ENCODE results near the gene ZNF407. TPM values are rescaled to one million over a fixed set of nuclear protein-coding genes. Genes with fewer than 3 reads are reported as not detected.

The ZNF407 gene
- total and polyA plus RNA-seq, 2 donors from 2014 or later, result 2.5 to 17.8 TPM

DNA sequence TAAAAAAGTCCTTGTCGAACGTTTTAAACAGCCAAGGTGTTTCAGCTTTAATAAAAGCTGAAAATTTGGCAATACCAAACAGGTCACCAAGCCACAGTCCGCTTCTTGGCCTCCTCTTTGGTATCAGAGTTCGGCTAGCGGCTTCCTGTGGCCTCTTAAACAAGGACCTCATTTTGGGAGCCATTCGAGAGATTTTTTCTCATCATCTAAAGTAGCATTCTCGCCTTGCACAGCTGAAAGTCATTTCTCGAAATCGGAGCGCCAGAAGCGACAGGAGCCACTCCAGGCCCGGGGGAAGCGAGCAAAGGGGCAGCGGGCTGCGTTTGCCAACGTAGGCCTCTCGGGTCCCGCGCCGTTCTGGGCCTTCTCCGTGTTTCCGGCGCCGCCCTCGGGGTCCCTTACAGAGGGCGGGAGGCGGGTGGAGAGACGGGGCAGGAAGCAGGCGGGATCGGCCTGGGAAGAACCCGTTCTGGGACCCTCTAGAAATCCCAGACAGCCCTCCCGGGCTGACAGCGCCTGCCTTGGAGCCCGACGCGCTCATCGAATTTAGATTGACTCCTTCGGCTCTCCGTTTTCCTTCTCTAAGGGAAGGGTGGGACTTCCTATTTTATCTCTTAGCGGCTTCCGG is 522 bp upstream of the ZNF407 start:
- TF ChIP-seq, protein P1, sequence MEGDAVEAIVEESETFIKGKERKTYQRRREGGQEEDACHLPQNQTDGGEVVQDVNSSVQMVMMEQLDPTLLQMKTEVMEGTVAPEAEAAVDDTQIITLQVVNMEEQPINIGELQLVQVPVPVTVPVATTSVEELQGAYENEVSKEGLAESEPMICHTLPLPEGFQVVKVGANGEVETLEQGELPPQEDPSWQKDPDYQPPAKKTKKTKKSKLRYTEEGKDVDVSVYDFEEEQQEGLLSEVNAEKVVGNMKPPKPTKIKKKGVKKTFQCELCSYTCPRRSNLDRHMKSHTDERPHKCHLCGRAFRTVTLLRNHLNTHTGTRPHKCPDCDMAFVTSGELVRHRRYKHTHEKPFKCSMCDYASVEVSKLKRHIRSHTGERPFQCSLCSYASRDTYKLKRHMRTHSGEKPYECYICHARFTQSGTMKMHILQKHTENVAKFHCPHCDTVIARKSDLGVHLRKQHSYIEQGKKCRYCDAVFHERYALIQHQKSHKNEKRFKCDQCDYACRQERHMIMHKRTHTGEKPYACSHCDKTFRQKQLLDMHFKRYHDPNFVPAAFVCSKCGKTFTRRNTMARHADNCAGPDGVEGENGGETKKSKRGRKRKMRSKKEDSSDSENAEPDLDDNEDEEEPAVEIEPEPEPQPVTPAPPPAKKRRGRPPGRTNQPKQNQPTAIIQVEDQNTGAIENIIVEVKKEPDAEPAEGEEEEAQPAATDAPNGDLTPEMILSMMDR (IDR thresholded peaks at IDR 0.05; ENCODE audit: borderline replicate concordance, extremely low read depth, insufficient read depth), result no peak
- peak in 4 of 5 donors; percentile 77 to 88 (median 84) for DNase-seq
- Histone ChIP-seq H3K9ac (ENCODE audit: low read length in 3 of 3) (peak overlapping the region; percentile 88 to 98 (median 93)), H3K9me3 (ENCODE audit: control insufficient read depth in 2 of 3, insufficient read depth in 1 of 3, low read length in 3 of 3) (no peaks in the 10 kb centered on the region), H3K27me3 (ENCODE audit: control insufficient read depth, insufficient read depth, low read length) (no peaks in the 10 kb centered on the region), H3K4me1 (ENCODE audit: control insufficient read depth in 2 of 3, insufficient read depth in 2 of 3, low read depth in 1 of 3, low read length in 3 of 3) (peaks cover 3 to 9% (median 9%) of the 10 kb centered on the region in 3 donors), H3K4me3 (ENCODE audit: low read length in 3 of 3) (peak overlapping the region; percentile 83 to 95 (median 95)), H3K27ac (ENCODE audit: low read depth in 2 of 2, low read length in 2 of 2) (peak overlapping the region; percentile 95 to 99), H3K36me3 (ENCODE audit: control insufficient read depth in 2 of 3, insufficient read depth in 3 of 3, low read length in 3 of 3) (no peaks in the 10 kb centered on the region)
- intact Hi-C loops (cut with DNase I), result no loop called here
- FAIRE-seq, result no peak

DNA sequence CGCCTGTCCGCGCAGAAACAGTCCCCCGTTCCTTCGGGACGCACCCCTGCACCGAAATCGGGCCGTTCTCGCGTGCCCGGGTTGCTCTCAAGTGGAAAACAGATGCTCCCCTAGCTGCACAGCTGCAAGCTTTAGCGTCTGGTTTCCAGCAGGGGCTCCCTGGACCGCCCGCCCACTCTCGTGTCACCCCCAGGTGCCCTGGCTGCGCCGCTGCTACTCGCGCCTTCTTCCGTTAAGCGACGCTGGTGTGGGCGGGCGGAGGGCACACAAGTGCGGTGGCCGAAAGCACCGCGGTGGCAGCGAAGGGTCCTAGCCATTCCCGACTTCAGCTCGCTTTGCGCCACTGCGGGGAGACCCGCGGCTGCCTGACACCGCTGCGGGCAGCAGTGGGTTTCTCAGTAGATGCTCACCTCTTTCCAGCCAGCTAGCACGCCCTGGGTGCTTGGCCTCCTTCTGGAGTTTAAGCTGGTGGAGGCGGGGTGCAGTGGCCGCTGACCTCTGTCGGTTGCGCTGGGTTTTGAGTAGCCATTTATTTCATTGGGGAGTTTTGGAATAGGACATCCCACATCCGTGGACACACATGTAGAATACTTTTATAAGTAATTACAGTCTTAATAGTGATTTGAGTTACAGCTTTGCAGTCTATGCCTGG is 806 bp downstream of the ZNF407 start:
- no peak for FAIRE-seq

DNA sequence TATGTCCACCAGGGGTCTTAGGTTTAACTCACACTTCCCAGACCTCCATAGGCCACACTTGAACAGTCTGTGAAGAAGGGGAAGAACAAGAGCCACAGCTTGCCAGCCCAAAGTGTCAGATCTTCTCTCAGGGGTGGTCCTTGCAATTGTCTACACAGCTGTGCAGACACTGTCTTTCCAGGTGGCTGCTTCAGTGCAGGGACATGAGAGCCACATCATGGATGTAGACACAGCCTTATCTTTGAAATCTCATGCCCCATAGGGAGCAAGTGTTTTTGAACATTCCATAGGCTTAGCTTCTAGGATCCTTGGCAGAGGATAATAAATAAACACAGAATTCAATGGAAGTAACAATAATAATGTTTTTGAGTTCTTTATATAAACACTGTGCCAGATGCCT is 6.7 kb downstream of the ZNF407 start:
- TF ChIP-seq, protein P1 (IDR thresholded peaks at IDR 0.05; ENCODE audit: borderline replicate concordance, extremely low read depth, insufficient read depth), result no peak
- DNase-seq (no peak), FAIRE-seq (no peak)
- Histone ChIP-seq H3K27me3 (ENCODE audit: control insufficient read depth, insufficient read depth, low read length) (no peaks in the 10 kb centered on the region), H3K4me1 (ENCODE audit: control insufficient read depth in 2 of 3, insufficient read depth in 2 of 3, low read depth in 1 of 3, low read length in 3 of 3) (peaks cover 0 to 7% (median 0%) of the 10 kb centered on the region in 3 donors), H3K9ac (ENCODE audit: low read length in 3 of 3) (no peak overlapping the region), H3K36me3 (ENCODE audit: control insufficient read depth in 2 of 3, insufficient read depth in 3 of 3, low read length in 3 of 3) (no peaks in the 10 kb centered on the region), H3K27ac (ENCODE audit: low read depth in 2 of 2, low read length in 2 of 2) (no peak overlapping the region), H3K4me3 (ENCODE audit: low read length in 3 of 3) (no peak overlapping the region), H3K9me3 (ENCODE audit: control insufficient read depth in 2 of 3, insufficient read depth in 1 of 3, low read length in 3 of 3) (no peaks in the 10 kb centered on the region)
- intact Hi-C loops (cut with DNase I), result no loop called here

More for the DNA sequence above, 806 bp downstream of the ZNF407 start:
- H3K27ac ChIP-seq (ENCODE audit: low read depth in 2 of 2, low read length in 2 of 2), result peak overlapping the region; percentile 95 to 99
- peaks cover 3 to 9% (median 9%) of the 10 kb centered on the region in 3 donors for H3K4me1 ChIP-seq (ENCODE audit: control insufficient read depth in 2 of 3, insufficient read depth in 2 of 3, low read depth in 1 of 3, low read length in 3 of 3)
- intact Hi-C loops (cut with DNase I), result no loop called here
- H3K27me3 ChIP-seq (ENCODE audit: control insufficient read depth, insufficient read depth, low read length), result no peaks in the 10 kb centered on the region
- peak overlapping the region; percentile 71 to 83 (median 82) for H3K4me3 ChIP-seq (ENCODE audit: low read length in 3 of 3)
- TF ChIP-seq, protein P1 (IDR thresholded peaks at IDR 0.05; ENCODE audit: borderline replicate concordance, extremely low read depth, insufficient read depth), result no peak
- H3K36me3 ChIP-seq (ENCODE audit: control insufficient read depth in 2 of 3, insufficient read depth in 3 of 3, low read length in 3 of 3), result no peaks in the 10 kb centered on the region
- DNase-seq, result peak; percentile 80 to 88 (median 85)
- no peaks in the 10 kb centered on the region for H3K9me3 ChIP-seq (ENCODE audit: control insufficient read depth in 2 of 3, insufficient read depth in 1 of 3, low read length in 3 of 3)
- peak overlapping the region; percentile 45 to 98 (median 80) for H3K9ac ChIP-seq (ENCODE audit: low read length in 3 of 3)
